ENCODE data around the gene SHISA5. TPM values are rescaled to one million over a fixed set of nuclear protein-coding genes. Genes with fewer than 3 reads are reported as not detected.

The SHISA5 gene
- total RNA-seq, 2 donors from 2014 or later = 148 to 188 TPM

GRCh38 chr3:48456456-48456855, 47.5 kb downstream of the SHISA5 start:
- H3K36me3 Mint-ChIP-seq (ENCODE audit: low read depth) = no peaks in the 10 kb centered on the region
- H3K27ac Mint-ChIP-seq = no peak overlapping the region
- DNase-seq (no peak), ATAC-seq (no peak)
- H3K4me1 Mint-ChIP-seq = peaks cover 2% of the 10 kb centered on the region
- no peaks in the 10 kb centered on the region for H3K27me3 Mint-ChIP-seq
- H3K9me3 ChIP-seq (ENCODE audit: control insufficient read depth, low read length, poor library complexity, severe bottlenecking) = no peaks in the 10 kb centered on the region
- H3K4me3 Mint-ChIP-seq = no peak overlapping the region

- Mint-ChIP-seq H3K27ac (no peak overlapping the region), H3K4me1 (peaks cover 15% of the 10 kb centered on the region), H3K4me3 (no peak overlapping the region), H3K36me3 (ENCODE audit: low read depth) (no peaks in the 10 kb centered on the region), H3K27me3 (no peaks in the 10 kb centered on the region)
- ATAC-seq (no peak), DNase-seq (no peak)
- no peaks in the 10 kb centered on the region for H3K9me3 ChIP-seq (ENCODE audit: control insufficient read depth, low read length, poor library complexity, severe bottlenecking)
Observed at GRCh38 chr3:48451270-48451669, 52.7 kb downstream of the SHISA5 start.

DNA sequence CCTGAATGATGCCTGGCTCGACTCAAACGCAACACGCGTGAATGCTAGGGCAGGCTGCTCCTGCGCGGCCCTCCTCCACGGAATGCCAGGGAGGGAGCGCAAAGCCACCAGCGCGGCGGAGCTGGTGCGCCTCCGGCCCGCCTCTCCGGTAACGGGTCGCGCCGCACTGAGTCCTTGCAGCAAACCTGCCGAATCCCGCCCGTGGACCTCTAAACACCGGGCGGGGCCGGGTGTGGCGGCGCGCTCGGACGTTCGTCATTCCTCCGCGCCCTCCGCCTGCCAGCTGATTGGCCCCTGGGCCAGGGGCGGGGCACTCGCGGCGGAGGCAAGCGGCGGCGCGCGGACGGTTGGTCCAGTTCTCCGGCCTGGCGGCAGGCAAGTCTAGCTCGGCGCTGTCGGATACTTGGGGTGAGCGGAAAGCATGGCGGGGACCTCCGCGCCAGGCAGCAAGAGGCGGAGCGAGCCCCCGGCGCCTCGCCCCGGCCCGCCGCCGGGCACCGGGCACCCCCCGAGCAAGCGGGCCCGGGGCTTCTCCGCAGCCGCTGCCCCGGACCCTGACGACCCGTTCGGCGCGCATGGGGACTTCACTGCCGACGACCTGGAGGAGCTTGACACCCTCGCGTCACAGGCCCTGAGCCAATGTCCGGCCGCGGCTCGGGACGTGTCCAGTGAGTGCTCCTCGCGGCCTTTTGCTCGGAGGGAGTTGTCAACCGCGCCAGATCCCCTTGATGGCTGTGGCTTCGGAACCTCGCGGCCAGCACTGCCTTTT, 57.4 kb downstream of the SHISA5 start, which contains the start of gene ATRIP:
Gene ATRIP, plus strand, starts transcription at position 313 of the 769 bp plus-strand sequence. Its CDS starts 109 bp downstream, at position 422.
- no peaks in the 10 kb centered on the region for H3K36me3 Mint-ChIP-seq (ENCODE audit: low read depth)
- H3K4me1 Mint-ChIP-seq = peaks cover 23% of the 10 kb centered on the region
- H3K4me3 Mint-ChIP-seq = peak within 1 kb of the TSS; percentile 94
- H3K27me3 Mint-ChIP-seq = no peaks in the 10 kb centered on the region
- peak; percentile 75 to 90 (median 79) for DNase-seq
- peak; percentile 99 for ATAC-seq
- peak within 1 kb of the TSS; percentile 95 for H3K27ac Mint-ChIP-seq
- no peaks in the 10 kb centered on the region for H3K9me3 ChIP-seq (ENCODE audit: control insufficient read depth, low read length, poor library complexity, severe bottlenecking)

DNA sequence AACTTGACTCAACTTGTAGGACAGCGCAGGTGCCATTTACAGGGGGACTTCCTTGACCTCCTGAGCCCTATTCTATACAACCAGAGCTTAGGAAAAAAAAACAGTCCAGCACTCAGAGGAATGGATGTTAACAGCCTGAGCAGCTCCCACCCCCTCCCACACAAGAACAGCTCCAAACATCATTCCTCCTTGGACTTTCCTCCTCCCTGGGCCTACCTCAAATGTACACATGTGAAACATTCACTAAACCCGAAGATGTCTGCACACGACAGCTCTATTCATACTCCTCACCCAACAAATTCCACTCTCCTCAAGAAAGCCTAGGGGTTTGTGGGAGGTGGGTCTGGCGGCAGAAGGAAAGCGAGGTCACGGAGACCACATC, 57.9 kb downstream of the SHISA5 start:
- peak overlapping the region; percentile 95 for H3K27ac Mint-ChIP-seq
- no peaks in the 10 kb centered on the region for H3K9me3 ChIP-seq (ENCODE audit: control insufficient read depth, low read length, poor library complexity, severe bottlenecking)
- peak; percentile 2 for ATAC-seq
- H3K4me3 Mint-ChIP-seq = peak overlapping the region; percentile 94
- H3K4me1 Mint-ChIP-seq = peaks cover 25% of the 10 kb centered on the region
- no peaks in the 10 kb centered on the region for H3K36me3 Mint-ChIP-seq (ENCODE audit: low read depth)
- no peak for DNase-seq
- no peaks in the 10 kb centered on the region for H3K27me3 Mint-ChIP-seq

DNA sequence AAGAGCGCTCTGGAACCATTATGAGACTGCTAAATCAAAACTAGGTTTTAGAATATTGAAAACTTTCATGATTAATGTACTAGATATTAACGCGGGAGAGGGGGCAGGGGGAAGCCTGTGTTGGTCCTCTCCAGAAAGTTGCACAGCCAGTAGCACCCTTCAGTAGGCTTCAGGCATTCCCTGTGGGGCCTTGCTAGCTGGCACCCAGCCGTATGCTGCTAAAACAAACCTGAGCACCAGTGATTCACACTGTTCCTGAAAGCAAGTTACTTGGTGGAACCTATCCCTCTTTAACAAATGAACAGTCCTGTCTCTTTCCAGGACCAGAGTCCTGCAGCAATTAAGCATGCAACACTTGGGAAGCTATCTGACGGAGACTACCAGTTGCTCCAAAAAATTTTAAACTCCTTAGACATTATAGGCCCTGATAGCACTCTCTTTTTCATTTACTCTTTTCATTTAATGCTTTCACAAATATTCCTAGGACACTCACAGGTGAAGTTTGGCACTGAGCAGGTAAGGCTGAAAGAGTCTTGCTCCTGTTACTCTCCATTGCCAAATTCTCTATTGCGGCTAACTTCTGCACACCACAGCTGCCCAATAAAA, 58.6 kb downstream of the SHISA5 start:
- peak overlapping the region; percentile 94 for H3K4me3 Mint-ChIP-seq
- peak overlapping the region; percentile 95 for H3K27ac Mint-ChIP-seq
- no peaks in the 10 kb centered on the region for H3K36me3 Mint-ChIP-seq (ENCODE audit: low read depth)
- no peak for DNase-seq
- no peak for ATAC-seq
- no peaks in the 10 kb centered on the region for H3K27me3 Mint-ChIP-seq
- peaks cover 30% of the 10 kb centered on the region for H3K4me1 Mint-ChIP-seq
- no peaks in the 10 kb centered on the region for H3K9me3 ChIP-seq (ENCODE audit: control insufficient read depth, low read length, poor library complexity, severe bottlenecking)

DNA sequence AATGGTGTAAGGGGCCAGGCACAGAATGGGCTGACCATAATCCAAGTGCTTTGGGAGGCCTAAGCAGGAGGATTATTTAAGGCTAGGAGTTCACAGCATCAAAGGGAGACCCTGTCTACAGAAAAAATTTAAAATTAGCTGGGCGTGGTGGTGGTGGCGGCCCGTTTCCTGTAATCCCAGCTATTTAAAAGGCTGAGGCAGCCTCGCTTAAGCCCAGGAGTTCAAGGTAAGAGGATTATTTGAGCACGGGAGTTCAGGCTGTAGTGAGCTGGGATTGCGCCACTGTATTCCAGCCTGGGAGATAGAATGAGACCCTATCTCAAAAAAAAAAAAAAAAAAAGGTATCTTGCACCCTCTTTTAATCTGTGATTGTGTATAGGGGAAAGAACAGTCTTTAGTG, 62.0 kb downstream of the SHISA5 start:
- DNase-seq (no peak), ATAC-seq (no peak)
- peaks cover 38% of the 10 kb centered on the region for H3K4me1 Mint-ChIP-seq
- no peaks in the 10 kb centered on the region for H3K27me3 Mint-ChIP-seq
- H3K4me3 Mint-ChIP-seq = peak overlapping the region; percentile 100
- no peak overlapping the region for H3K27ac Mint-ChIP-seq
- H3K36me3 Mint-ChIP-seq (ENCODE audit: low read depth) = peaks cover 4% of the 10 kb centered on the region
- no peaks in the 10 kb centered on the region for H3K9me3 ChIP-seq (ENCODE audit: control insufficient read depth, low read length, poor library complexity, severe bottlenecking)

- Mint-ChIP-seq H3K27ac (no peak overlapping the region), H3K36me3 (ENCODE audit: low read depth) (peaks cover 4% of the 10 kb centered on the region), H3K27me3 (no peaks in the 10 kb centered on the region), H3K4me1 (peaks cover 30% of the 10 kb centered on the region), H3K4me3 (peak overlapping the region; percentile 100)
- no peak for DNase-seq
- peak; percentile 3 for ATAC-seq
- no peaks in the 10 kb centered on the region for H3K9me3 ChIP-seq (ENCODE audit: control insufficient read depth, low read length, poor library complexity, severe bottlenecking)
Observed at GRCh38 chr3:48440590-48440958, 63.4 kb downstream of the SHISA5 start.

- Mint-ChIP-seq H3K4me1 (peaks cover 30% of the 10 kb centered on the region), H3K4me3 (peak within 1 kb of the TSS; percentile 100), H3K27ac (no peak within 1 kb of the TSS), H3K27me3 (no peaks in the 10 kb centered on the region), H3K36me3 (ENCODE audit: low read depth) (peaks cover 4% of the 10 kb centered on the region)
- ATAC-seq (peak; percentile 96), DNase-seq (peak; percentile 93 to 96 (median 94))
- H3K9me3 ChIP-seq (ENCODE audit: control insufficient read depth, low read length, poor library complexity, severe bottlenecking) = no peaks in the 10 kb centered on the region
Observed at GRCh38 chr3:48439820-48440589, 64.0 kb downstream of the SHISA5 start, which contains the start of the genes CCDC51 and TMA7. Gene CCDC51, minus strand, starts transcription at chr3:48440119. Its CDS starts 4,991 bp downstream, at chr3:48435128. Gene TMA7, plus strand, starts transcription at chr3:48440257. Its CDS starts 40 bp downstream, at chr3:48440297.

DNA sequence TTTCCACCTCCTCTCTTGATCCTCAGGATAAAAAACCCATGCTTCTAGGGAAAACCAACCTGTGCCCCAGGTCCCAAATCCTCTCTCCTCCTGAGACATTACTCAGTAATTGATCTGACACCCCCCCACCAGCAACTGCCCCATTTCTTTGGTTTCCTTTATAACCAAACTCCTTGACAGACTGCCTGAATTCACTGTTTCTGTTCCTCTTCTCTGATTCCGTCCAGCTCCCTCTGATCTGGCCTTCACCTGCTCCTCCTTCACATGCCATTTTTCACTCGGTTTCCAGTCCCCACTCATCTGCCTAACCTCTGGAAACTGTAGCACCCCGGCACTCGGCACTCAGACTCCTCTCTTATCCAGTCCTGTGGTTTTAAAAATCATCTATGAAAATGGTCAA, 66.2 kb downstream of the SHISA5 start:
- no peak for DNase-seq
- no peaks in the 10 kb centered on the region for H3K27me3 Mint-ChIP-seq
- H3K4me1 Mint-ChIP-seq = peaks cover 34% of the 10 kb centered on the region

DNA sequence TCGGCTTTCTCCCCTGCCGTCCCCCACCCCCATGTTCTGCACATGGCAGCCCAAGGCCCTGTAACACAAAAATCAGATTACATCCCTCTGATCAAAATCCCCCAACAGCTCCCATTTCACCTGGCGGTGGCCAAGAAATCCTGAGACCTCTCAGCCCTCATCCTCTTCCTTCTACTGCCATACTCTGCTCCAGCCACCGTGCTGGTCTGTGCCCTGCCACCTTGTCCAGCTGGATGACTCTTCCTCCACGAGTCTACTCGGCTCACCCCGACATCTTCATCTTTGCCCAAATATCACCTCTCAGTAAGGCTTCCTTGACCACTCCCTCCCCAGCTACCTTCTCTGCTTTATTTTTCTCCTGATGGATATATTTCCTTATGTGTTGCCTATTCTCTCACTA, 67.1 kb downstream of the SHISA5 start:
- DNase-seq = no peak
- H3K27me3 Mint-ChIP-seq = no peaks in the 10 kb centered on the region
- ATAC-seq = no peak
- no peak overlapping the region for H3K27ac Mint-ChIP-seq
- peaks cover 4% of the 10 kb centered on the region for H3K36me3 Mint-ChIP-seq (ENCODE audit: low read depth)
- H3K9me3 ChIP-seq (ENCODE audit: control insufficient read depth, low read length, poor library complexity, severe bottlenecking) = no peaks in the 10 kb centered on the region
- no peak overlapping the region for H3K4me3 Mint-ChIP-seq
- H3K4me1 Mint-ChIP-seq = peaks cover 32% of the 10 kb centered on the region

More for the DNA sequence above, 66.2 kb downstream of the SHISA5 start:
- Mint-ChIP-seq H3K36me3 (ENCODE audit: low read depth) (peaks cover 4% of the 10 kb centered on the region), H3K4me3 (no peak overlapping the region), H3K27ac (no peak overlapping the region)
- no peaks in the 10 kb centered on the region for H3K9me3 ChIP-seq (ENCODE audit: control insufficient read depth, low read length, poor library complexity, severe bottlenecking)
- ATAC-seq = no peak

- ATAC-seq (no peak), DNase-seq (no peak)
- no peaks in the 10 kb centered on the region for H3K27me3 Mint-ChIP-seq
- H3K9me3 ChIP-seq (ENCODE audit: control insufficient read depth, low read length, poor library complexity, severe bottlenecking) = no peaks in the 10 kb centered on the region
- peaks cover 34% of the 10 kb centered on the region for H3K4me1 Mint-ChIP-seq
- no peak overlapping the region for H3K4me3 Mint-ChIP-seq
- H3K36me3 Mint-ChIP-seq (ENCODE audit: low read depth) = peaks cover 4% of the 10 kb centered on the region
- no peak overlapping the region for H3K27ac Mint-ChIP-seq
Observed at GRCh38 chr3:48436477-48436787, 67.5 kb downstream of the SHISA5 start.

- Mint-ChIP-seq H3K4me3 (no peak overlapping the region), H3K36me3 (ENCODE audit: low read depth) (peaks cover 4% of the 10 kb centered on the region), H3K27me3 (no peaks in the 10 kb centered on the region), H3K27ac (no peak overlapping the region), H3K4me1 (peaks cover 32% of the 10 kb centered on the region)
- peak; percentile 32 for ATAC-seq
- H3K9me3 ChIP-seq (ENCODE audit: control insufficient read depth, low read length, poor library complexity, severe bottlenecking) = no peaks in the 10 kb centered on the region
- peak; percentile 70 to 78 (median 76) for DNase-seq
Observed at GRCh38 chr3:48435774-48436476, 68.0 kb downstream of the SHISA5 start.

DNA sequence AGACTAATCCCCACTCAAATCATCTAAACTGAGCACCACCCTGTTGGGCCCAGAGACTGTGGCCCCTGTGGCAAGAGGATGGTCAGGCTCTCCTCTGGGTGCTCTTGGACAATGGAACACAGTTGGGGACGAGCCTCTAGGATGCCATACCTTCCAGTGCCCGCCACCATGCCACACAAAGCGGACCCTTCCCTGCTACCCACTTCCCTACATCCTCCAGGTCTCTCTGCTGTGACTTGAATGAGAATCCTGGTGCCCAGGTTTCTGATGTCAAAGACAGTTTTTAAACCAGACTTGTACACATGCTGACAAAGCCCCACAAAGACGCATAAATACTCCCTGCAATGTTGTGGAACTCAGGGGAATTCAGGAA, 68.8 kb downstream of the SHISA5 start:
- DNase-seq (no peak), ATAC-seq (no peak)
- Mint-ChIP-seq H3K27me3 (no peaks in the 10 kb centered on the region), H3K4me1 (peaks cover 28% of the 10 kb centered on the region), H3K36me3 (ENCODE audit: low read depth) (peaks cover 4% of the 10 kb centered on the region), H3K4me3 (no peak overlapping the region), H3K27ac (no peak overlapping the region)
- no peaks in the 10 kb centered on the region for H3K9me3 ChIP-seq (ENCODE audit: control insufficient read depth, low read length, poor library complexity, severe bottlenecking)
